NB4 (cell line): ENCODE results near the gene TACR1.

Experiments
- POLR2A ChIP-seq: IDR thresholded peaks from 2 replicates; pipeline ENCODE4 v1.6.1; 2011; ENCODE audit warnings: mild to moderate bottlenecking; ENCODE audit not compliant: insufficient read length; ENCODE audit errors: extremely low read depth
- TF ChIP-seq, protein P1 (sequence below): IDR thresholded peaks from one replicate; pipeline ENCODE4 v1.5.1; 2012; ENCODE audit warnings: low read depth, low read length
- TF ChIP-seq, protein P2 (sequence below): IDR thresholded peaks from 2 replicates; pipeline ENCODE4 v1.6.1; 2011; ENCODE audit warnings: low read depth, low read length

DNA sequence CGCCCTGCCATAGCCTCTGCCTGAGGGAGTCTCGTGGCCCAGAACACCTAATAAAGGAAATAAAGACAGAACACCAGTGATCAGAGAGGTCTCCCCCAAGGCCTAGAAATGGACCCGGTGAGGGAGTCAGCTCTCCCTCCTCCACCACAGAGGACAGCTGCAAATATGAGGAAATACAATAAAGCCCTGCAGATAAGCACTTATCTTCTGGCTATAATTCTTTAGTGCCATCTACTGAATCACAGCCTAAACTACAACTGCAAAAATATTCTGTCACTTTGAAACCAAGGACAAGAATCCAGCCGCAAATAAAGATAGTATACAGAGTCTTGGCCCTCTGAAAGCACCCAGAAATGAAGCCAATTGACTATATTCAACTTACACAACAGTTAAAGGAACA, 42.4 kb upstream of the TACR1 start:
- no peak for TF ChIP-seq POLR2A
- TF ChIP-seq, protein P1, sequence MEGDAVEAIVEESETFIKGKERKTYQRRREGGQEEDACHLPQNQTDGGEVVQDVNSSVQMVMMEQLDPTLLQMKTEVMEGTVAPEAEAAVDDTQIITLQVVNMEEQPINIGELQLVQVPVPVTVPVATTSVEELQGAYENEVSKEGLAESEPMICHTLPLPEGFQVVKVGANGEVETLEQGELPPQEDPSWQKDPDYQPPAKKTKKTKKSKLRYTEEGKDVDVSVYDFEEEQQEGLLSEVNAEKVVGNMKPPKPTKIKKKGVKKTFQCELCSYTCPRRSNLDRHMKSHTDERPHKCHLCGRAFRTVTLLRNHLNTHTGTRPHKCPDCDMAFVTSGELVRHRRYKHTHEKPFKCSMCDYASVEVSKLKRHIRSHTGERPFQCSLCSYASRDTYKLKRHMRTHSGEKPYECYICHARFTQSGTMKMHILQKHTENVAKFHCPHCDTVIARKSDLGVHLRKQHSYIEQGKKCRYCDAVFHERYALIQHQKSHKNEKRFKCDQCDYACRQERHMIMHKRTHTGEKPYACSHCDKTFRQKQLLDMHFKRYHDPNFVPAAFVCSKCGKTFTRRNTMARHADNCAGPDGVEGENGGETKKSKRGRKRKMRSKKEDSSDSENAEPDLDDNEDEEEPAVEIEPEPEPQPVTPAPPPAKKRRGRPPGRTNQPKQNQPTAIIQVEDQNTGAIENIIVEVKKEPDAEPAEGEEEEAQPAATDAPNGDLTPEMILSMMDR = peak; percentile 51
- TF ChIP-seq, protein P2, sequence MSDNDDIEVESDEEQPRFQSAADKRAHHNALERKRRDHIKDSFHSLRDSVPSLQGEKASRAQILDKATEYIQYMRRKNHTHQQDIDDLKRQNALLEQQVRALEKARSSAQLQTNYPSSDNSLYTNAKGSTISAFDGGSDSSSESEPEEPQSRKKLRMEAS = no peak
